Bronchial epithelial cell (primary cell): Measurements from ENCODE around the gene FRMD4A. TPM values are rescaled to one million over a fixed set of nuclear protein-coding genes. Genes with fewer than 3 reads are reported as not detected.

Experiments used
- DNase-seq: peaks from one replicate; pipeline ENCODE4 v3.0.0-alpha.2; 2010; ENCODE audit warnings: low read depth
- FAIRE-seq: peaks from 2 replicates; lab custom pipeline; 2011; peaks lifted over from hg19 to GRCh38; lab: Jason Lieb, UNC
- H3K27me3 ChIP-seq: 2 replicates; pipeline ENCODE4 v1.5.1; 2011; ENCODE audit warnings: low read length; ENCODE audit not compliant: control insufficient read depth, insufficient read depth
- H3K36me3 ChIP-seq: 2 replicates; pipeline ENCODE4 v1.5.1; 2011; ENCODE audit warnings: low read length; ENCODE audit not compliant: control insufficient read depth, insufficient read depth
- H3K4me3 ChIP-seq: 2 replicates; pipeline ENCODE4 v1.5.1; 2011; ENCODE audit warnings: mild to moderate bottlenecking, low read depth, low read length, control low read depth
- CTCF ChIP-seq: IDR thresholded peaks from 2 replicates; pipeline ENCODE4 v1.5.1; 2011; ENCODE audit warnings: mild to moderate bottlenecking, moderate library complexity, low read length, control low read depth, inconsistent platforms; ENCODE audit not compliant: insufficient read depth, severe bottlenecking
- total RNA-seq: library from RNA; depleted of rRNA; stranded (reverse); fragments of >200 nt; gene quantifications from 2 replicates; pipeline ENCODE4 v1.2.1, GENCODE V29; 2014

Gene FRMD4A
- total RNA-seq, 1 donor from 2014 or later: 3.2 TPM

GRCh38 chr10:13792006-13792405, 538.7 kb downstream of the FRMD4A start:
- DNase-seq (no peak), FAIRE-seq (peak; percentile 62)
- no peaks in the 10 kb centered on the region for H3K36me3 ChIP-seq
- no peak overlapping the region for H3K4me3 ChIP-seq
- no peaks in the 10 kb centered on the region for H3K27me3 ChIP-seq
- no peak for TF ChIP-seq CTCF

DNA sequence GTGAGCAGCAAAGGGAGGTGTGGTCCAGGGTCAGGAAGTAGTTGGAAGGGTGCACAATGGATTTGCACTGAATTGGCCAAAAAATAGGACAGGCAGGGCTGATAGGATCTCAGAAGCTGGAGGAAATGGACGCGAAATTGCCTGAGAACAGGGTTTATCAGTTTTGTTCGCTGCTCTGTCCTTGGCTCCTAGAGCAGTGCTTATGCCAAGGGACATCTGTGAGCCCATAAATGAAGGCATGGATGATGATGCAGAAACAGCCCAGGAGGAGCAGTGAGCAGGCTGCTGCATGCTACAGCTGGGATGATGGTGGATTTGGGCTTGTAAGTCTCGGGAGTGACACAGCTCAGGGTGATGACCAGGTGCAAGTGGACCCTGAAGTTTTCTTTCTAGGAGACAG, 539.2 kb downstream of the FRMD4A start:
- DNase-seq: no peak
- no peak overlapping the region for H3K4me3 ChIP-seq
- H3K36me3 ChIP-seq: no peaks in the 10 kb centered on the region
- no peak for FAIRE-seq
- no peak for TF ChIP-seq CTCF
- no peaks in the 10 kb centered on the region for H3K27me3 ChIP-seq

- Histone ChIP-seq H3K36me3 (no peaks in the 10 kb centered on the region), H3K4me3 (no peak overlapping the region), H3K27me3 (no peaks in the 10 kb centered on the region)
- no peak for FAIRE-seq
- DNase-seq: no peak
- no peak for TF ChIP-seq CTCF
Observed at GRCh38 chr10:13790196-13790595, 540.5 kb downstream of the FRMD4A start.

DNA sequence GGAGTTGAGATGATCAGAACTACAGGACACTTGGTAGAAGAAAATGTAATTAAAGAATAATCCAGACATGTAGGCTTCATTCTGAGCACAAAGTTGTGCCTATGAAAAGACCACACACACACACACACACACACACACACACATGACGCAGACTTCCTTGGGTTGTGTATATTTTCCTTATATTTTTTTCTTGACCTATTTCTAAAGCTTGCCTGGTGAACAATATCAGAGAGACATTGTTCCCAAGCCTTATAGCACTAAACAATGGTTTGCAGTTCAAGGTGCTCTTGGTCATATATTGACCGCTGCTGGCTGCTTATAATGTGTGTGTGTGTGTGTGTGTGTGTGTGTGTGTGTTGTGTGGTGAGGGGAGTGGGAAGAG, 541.3 kb downstream of the FRMD4A start:
- DNase-seq (no peak), FAIRE-seq (no peak)
- TF ChIP-seq CTCF: no peak
- Histone ChIP-seq H3K27me3 (no peaks in the 10 kb centered on the region), H3K36me3 (no peaks in the 10 kb centered on the region), H3K4me3 (no peak overlapping the region)

DNA sequence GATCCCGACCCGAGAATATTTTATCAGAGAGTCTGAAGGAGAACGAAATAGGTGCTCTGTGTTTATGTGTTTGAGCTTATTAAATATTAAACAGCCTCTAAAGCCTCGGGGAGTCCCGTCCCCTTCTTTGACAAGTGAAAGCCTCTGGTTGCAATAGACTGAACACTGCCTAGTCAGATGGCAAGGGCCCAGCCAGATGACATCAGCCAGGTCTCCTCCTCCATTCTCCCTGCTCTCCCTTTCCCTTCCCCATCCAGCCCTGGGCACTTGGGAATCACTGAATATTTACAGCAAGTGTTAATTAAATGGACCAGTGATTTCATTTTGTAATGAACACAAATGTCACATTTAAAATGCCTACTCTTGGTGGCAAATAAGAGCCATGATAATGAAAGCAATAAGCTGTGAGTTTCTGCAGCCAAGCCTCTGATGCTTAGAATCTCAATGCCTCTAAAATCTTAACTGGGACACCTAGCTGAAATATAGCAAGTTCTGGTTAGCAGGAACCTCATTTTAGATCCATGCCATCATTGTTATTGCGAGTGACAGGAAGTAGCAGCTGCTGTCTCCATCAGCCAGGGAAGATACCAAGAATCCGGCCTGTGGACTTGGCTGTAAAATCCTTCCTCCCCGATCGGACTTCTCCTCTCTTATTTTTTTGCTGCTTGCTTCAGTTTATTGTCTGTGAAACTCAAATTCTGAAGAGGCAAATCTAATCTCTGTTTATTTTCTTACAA, 541.8 kb downstream of the FRMD4A start:
- no peaks in the 10 kb centered on the region for H3K27me3 ChIP-seq
- no peak overlapping the region for H3K4me3 ChIP-seq
- no peak for TF ChIP-seq CTCF
- no peaks in the 10 kb centered on the region for H3K36me3 ChIP-seq
- DNase-seq: no peak
- no peak for FAIRE-seq

DNA sequence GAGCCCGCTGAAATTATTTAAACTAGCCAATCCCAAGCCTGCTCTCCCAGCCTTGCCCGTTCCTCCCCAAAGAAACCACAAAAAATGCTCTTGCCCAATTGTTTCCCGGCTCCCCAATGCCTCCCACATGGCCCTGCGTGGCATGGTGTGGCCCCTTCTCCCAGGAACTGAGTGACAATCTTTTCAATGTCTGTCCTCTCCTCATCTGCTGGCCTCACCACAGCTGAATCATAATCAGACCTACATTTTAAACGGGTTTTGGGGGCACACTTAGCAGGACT, 542.5 kb downstream of the FRMD4A start:
- Histone ChIP-seq H3K36me3 (no peaks in the 10 kb centered on the region), H3K4me3 (no peak overlapping the region), H3K27me3 (no peaks in the 10 kb centered on the region)
- no peak for TF ChIP-seq CTCF
- FAIRE-seq: no peak
- DNase-seq: no peak
